ENCODE measurements around the gene PDXK. TPM values are rescaled to one million over a fixed set of nuclear protein-coding genes. Genes with fewer than 3 reads are reported as not detected.

Gene PDXK
- 206 and 217 TPM in 2 replicates for total RNA-seq (ENCODE audit: low replicate concordance)

DNA sequence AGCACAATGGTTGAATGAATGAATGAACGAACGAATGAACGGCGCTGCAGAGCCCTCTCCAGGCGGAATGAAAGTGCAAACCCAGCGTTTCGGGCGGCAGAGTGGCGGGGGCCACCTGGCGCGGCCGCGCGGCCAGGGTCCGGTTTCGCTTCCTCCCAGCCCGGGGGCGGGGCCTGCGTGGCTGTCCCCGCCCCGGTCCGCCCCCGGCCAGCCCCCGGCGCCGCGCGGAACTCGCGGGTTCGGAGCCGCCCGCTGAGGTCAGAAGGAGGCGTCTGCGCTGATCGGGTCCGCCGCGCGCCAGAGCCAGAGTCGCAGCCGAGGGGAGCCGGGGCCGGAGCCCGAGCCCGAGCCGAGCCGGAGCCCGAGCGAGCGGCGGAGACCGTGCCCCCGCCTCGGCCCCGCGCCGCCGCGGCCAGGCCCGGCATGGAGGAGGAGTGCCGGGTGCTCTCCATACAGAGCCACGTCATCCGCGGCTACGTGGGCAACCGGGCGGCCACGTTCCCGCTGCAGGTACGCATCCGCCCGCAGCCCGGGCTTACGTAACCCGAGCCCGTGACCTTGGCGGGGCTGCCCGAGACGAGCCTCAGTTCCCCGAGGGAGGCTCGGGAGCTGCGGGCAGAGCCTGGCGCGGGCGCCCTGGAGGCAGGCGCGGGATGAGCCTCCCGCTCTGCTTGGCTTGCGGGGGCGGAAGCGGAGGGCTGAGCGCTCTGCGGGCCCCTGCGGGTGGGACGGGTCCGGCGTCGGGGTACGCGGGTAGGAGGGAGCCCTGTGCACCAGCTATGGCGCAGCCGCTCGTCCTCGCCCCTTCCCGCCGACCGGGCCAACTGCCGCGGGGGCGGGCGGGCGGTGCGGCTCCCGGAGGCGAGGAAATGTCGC lies at the start of gene PDXK:
PDXK (plus strand) TSS at position 258 of the 876 bp plus-strand sequence; CDS start at position 424, 166 bp downstream.

DNA sequence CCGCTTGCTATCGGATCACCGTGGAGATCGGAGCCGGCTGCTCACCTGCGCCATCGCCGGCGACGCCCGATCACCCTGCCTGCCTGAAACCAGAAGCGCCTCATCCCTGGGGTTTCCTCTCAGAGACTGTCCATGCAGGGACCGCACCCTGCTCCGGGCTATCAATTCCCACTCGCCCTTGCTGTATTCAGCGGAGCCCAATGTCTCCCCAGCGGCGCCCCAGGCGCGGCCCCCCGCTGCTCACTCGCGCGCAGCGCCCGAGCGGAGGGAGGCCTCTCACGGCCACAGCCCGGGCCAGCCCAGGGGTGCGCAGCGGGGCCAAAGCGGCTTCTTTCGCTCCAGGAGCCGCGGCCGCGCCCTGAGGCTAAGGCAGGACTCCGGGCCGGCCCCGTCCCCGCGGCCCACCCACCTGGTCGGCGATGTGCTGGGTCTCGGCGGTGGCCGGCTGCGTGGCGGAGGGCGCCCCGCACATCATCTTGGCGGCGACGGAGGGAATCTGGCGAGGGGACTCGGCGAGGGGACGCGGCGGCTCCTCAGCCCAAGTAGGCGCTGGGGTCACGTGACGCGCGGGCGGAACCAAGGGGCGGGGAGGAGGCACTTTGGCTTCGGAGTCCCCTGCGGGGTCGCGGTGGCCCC lies 57.0 kb downstream of the PDXK start, which contains the start of gene CSTB:
CSTB (minus strand) TSS at position 514 of the 636 bp plus-strand sequence; CDS start at position 475, 39 bp downstream.

DNA sequence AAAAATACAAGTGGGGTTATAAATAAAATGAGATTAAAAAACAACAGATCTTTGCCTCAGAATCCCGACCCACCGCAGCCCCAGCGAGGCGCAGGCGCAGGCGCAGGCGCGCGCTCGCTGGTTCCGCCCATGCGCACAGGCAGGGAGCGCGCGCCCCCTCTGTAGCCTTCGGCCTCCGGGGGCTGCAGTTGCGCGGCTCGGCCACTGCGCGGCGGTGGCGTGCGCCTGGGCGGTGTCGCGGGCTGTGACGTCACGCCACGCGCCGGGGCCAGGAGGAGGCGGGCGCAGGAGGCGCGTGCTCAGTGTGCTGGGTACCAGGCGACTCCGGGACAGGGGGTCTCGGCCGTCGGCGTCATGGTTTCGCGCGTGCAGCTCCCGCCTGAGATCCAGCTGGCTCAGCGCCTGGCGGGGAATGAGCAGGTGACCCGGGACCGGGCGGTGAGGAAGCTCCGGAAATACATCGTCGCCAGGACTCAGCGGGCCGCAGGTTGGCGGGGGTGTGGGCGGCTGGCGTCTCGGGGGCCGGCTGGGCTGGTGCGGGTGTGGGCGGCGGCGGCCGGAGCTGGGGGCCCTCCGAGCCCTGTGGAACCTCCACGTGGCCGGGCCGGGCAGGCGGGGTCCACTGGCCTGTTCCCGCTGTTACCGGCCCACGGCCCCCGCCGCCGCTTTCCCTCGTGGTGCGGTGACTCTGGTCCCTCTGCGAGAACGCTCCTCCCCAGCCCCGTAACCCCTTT lies 70.5 kb downstream of the PDXK start, which contains the start of gene RRP1:
RRP1 (plus strand) TSS at position 302 of the 734 bp plus-strand sequence; CDS start at position 355, 53 bp downstream.

Other genes starting within 250 kb of the PDXK start
- 2.0 TPM in 1 of 2 replicates, not detected in the other for gene HSF2BP, start 59.6 kb upstream of the PDXK start, total RNA-seq (ENCODE audit: low replicate concordance)
- 6.2 and 17.9 TPM in 2 replicates for gene RRP1B, start 59.6 kb upstream of the PDXK start, total RNA-seq (ENCODE audit: low replicate concordance)
- gene CSTB, start 57.2 kb downstream of the PDXK start, total RNA-seq (ENCODE audit: low replicate concordance), result 13.5 and 17.8 TPM in 2 replicates
- gene RRP1, start 70.4 kb downstream of the PDXK start, total RNA-seq (ENCODE audit: low replicate concordance), result 9.6 and 13.5 TPM in 2 replicates
- 38.0 and 49.3 TPM in 2 replicates for gene AGPAT3, start 146.1 kb downstream of the PDXK start, total RNA-seq (ENCODE audit: low replicate concordance)

All from smooth muscle cell of the coronary artery (primary cell).